ENCODE results near the gene SLC25A39.

SLC25A39 gene

GRCh38 chr17:44360144-44360533 lies 35.5 kb upstream of the SLC25A39 start:
- Histone ChIP-seq H3K4me3 (ENCODE audit: low read length) (no peak overlapping the region), H3K27me3 (ENCODE audit: insufficient read depth, low read length) (peaks cover 3% of the 10 kb centered on the region)

GRCh38 chr17:44359458-44360143 lies 35.0 kb upstream of the SLC25A39 start:
- Histone ChIP-seq H3K4me1 (ENCODE audit: insufficient read depth, low read length) (peaks cover 32% of the 10 kb centered on the region), H3K9me3 (ENCODE audit: low read length) (no peaks in the 10 kb centered on the region), H3K27me3 (ENCODE audit: insufficient read depth, low read length) (no peaks in the 10 kb centered on the region), H2AFZ (ENCODE audit: low read depth, low read length) (no peak overlapping the region), H3K36me3 (ENCODE audit: insufficient read depth, low read length) (peaks cover 29% of the 10 kb centered on the region), H3K4me3 (ENCODE audit: low read length) (no peak overlapping the region)

More at GRCh38 chr17:44360144-44360533, 35.5 kb upstream of the SLC25A39 start:
- H3K9me3 ChIP-seq (ENCODE audit: low read length) = no peaks in the 10 kb centered on the region
- H3K36me3 ChIP-seq (ENCODE audit: insufficient read depth, low read length) = peaks cover 27% of the 10 kb centered on the region
- H3K4me1 ChIP-seq (ENCODE audit: insufficient read depth, low read length) = peaks cover 32% of the 10 kb centered on the region
- no peak overlapping the region for H2AFZ ChIP-seq (ENCODE audit: low read depth, low read length)

GRCh38 chr17:44359006-44359405 lies 34.4 kb upstream of the SLC25A39 start:
- no peaks in the 10 kb centered on the region for H3K9me3 ChIP-seq (ENCODE audit: low read length)
- H2AFZ ChIP-seq (ENCODE audit: low read depth, low read length) = no peak overlapping the region
- H3K4me3 ChIP-seq (ENCODE audit: low read length) = no peak overlapping the region
- peaks cover 29% of the 10 kb centered on the region for H3K36me3 ChIP-seq (ENCODE audit: insufficient read depth, low read length)
- peaks cover 30% of the 10 kb centered on the region for H3K4me1 ChIP-seq (ENCODE audit: insufficient read depth, low read length)
- H3K27me3 ChIP-seq (ENCODE audit: insufficient read depth, low read length) = no peaks in the 10 kb centered on the region

GRCh38 chr17:44358066-44358465 lies 33.4 kb upstream of the SLC25A39 start:
- Histone ChIP-seq H3K4me3 (ENCODE audit: low read length) (no peak overlapping the region), H3K9me3 (ENCODE audit: low read length) (no peaks in the 10 kb centered on the region), H3K36me3 (ENCODE audit: insufficient read depth, low read length) (peaks cover 31% of the 10 kb centered on the region), H2AFZ (ENCODE audit: low read depth, low read length) (no peak overlapping the region), H3K27me3 (ENCODE audit: insufficient read depth, low read length) (no peaks in the 10 kb centered on the region), H3K4me1 (ENCODE audit: insufficient read depth, low read length) (peaks cover 28% of the 10 kb centered on the region)

GRCh38 chr17:44356241-44356640 lies 31.6 kb upstream of the SLC25A39 start:
- Histone ChIP-seq H3K36me3 (ENCODE audit: insufficient read depth, low read length) (peaks cover 43% of the 10 kb centered on the region), H3K9me3 (ENCODE audit: low read length) (no peaks in the 10 kb centered on the region), H3K27me3 (ENCODE audit: insufficient read depth, low read length) (no peaks in the 10 kb centered on the region), H3K4me1 (ENCODE audit: insufficient read depth, low read length) (peaks cover 12% of the 10 kb centered on the region), H2AFZ (ENCODE audit: low read depth, low read length) (no peak overlapping the region), H3K4me3 (ENCODE audit: low read length) (no peak overlapping the region)

GRCh38 chr17:44355642-44356099 lies 31.0 kb upstream of the SLC25A39 start:
- Histone ChIP-seq H3K36me3 (ENCODE audit: insufficient read depth, low read length) (peaks cover 43% of the 10 kb centered on the region), H3K27me3 (ENCODE audit: insufficient read depth, low read length) (no peaks in the 10 kb centered on the region), H3K9me3 (ENCODE audit: low read length) (no peaks in the 10 kb centered on the region), H2AFZ (ENCODE audit: low read depth, low read length) (no peak overlapping the region), H3K4me1 (ENCODE audit: insufficient read depth, low read length) (peaks cover 6% of the 10 kb centered on the region), H3K4me3 (ENCODE audit: low read length) (no peak overlapping the region)

GRCh38 chr17:44354582-44355561 lies 30.2 kb upstream of the SLC25A39 start:
- no peaks in the 10 kb centered on the region for H3K4me1 ChIP-seq (ENCODE audit: insufficient read depth, low read length)
- H3K36me3 ChIP-seq (ENCODE audit: insufficient read depth, low read length) = peaks cover 43% of the 10 kb centered on the region
- H3K9me3 ChIP-seq (ENCODE audit: low read length) = no peaks in the 10 kb centered on the region
- H3K4me3 ChIP-seq (ENCODE audit: low read length) = no peak overlapping the region
- no peaks in the 10 kb centered on the region for H3K27me3 ChIP-seq (ENCODE audit: insufficient read depth, low read length)
- no peak overlapping the region for H2AFZ ChIP-seq (ENCODE audit: low read depth, low read length)

GRCh38 chr17:44353672-44354331 lies 29.2 kb upstream of the SLC25A39 start:
- Histone ChIP-seq H3K4me3 (ENCODE audit: low read length) (no peak overlapping the region), H3K36me3 (ENCODE audit: insufficient read depth, low read length) (peaks cover 37% of the 10 kb centered on the region), H3K27me3 (ENCODE audit: insufficient read depth, low read length) (no peaks in the 10 kb centered on the region), H3K9me3 (ENCODE audit: low read length) (no peaks in the 10 kb centered on the region), H2AFZ (ENCODE audit: low read depth, low read length) (no peak overlapping the region), H3K4me1 (ENCODE audit: insufficient read depth, low read length) (no peaks in the 10 kb centered on the region)

- Histone ChIP-seq H2AFZ (ENCODE audit: low read depth, low read length) (no peak overlapping the region), H3K9me3 (ENCODE audit: low read length) (no peaks in the 10 kb centered on the region), H3K4me3 (ENCODE audit: low read length) (no peak overlapping the region), H3K27me3 (ENCODE audit: insufficient read depth, low read length) (no peaks in the 10 kb centered on the region), H3K36me3 (ENCODE audit: insufficient read depth, low read length) (peaks cover 32% of the 10 kb centered on the region), H3K4me1 (ENCODE audit: insufficient read depth, low read length) (no peaks in the 10 kb centered on the region)
Measured at GRCh38 chr17:44352828-44353671, 28.4 kb upstream of the SLC25A39 start.

- Histone ChIP-seq H3K4me3 (ENCODE audit: low read length) (no peak overlapping the region), H3K27me3 (ENCODE audit: insufficient read depth, low read length) (no peaks in the 10 kb centered on the region), H3K4me1 (ENCODE audit: insufficient read depth, low read length) (no peaks in the 10 kb centered on the region), H2AFZ (ENCODE audit: low read depth, low read length) (no peak overlapping the region), H3K36me3 (ENCODE audit: insufficient read depth, low read length) (peaks cover 32% of the 10 kb centered on the region), H3K9me3 (ENCODE audit: low read length) (no peaks in the 10 kb centered on the region)
Measured at GRCh38 chr17:44351961-44352827, 27.6 kb upstream of the SLC25A39 start.

GRCh38 chr17:44351464-44351863 lies 26.8 kb upstream of the SLC25A39 start:
- H3K4me3 ChIP-seq (ENCODE audit: low read length) = no peak overlapping the region
- no peaks in the 10 kb centered on the region for H3K4me1 ChIP-seq (ENCODE audit: insufficient read depth, low read length)
- peaks cover 28% of the 10 kb centered on the region for H3K36me3 ChIP-seq (ENCODE audit: insufficient read depth, low read length)
- no peaks in the 10 kb centered on the region for H3K9me3 ChIP-seq (ENCODE audit: low read length)
- no peak overlapping the region for H2AFZ ChIP-seq (ENCODE audit: low read depth, low read length)
- no peaks in the 10 kb centered on the region for H3K27me3 ChIP-seq (ENCODE audit: insufficient read depth, low read length)
